ENCODE results near the gene RBKS. TPM values are rescaled to one million over a fixed set of nuclear protein-coding genes. Genes with fewer than 3 reads are reported as not detected.

The RBKS gene
- total and polyA plus RNA-seq, 2 of the 8 experiments (the other 6 are each of a cell fraction or from before 2014, with no cell fraction given), result 1.1 to 1.5 TPM

- H3K14ac ChIP-seq (ENCODE audit: insufficient read length), result no peak overlapping the region
- H3K18ac ChIP-seq (ENCODE audit: extremely low read depth, low read length), result no peak overlapping the region
- no peak overlapping the region for H2AK5ac ChIP-seq (ENCODE audit: low read depth, low read length)
- no peaks in the 10 kb centered on the region for H3K27me3 ChIP-seq (replicated peaks in 1 of 4; ENCODE audit: control insufficient read depth in 3 of 4, extremely low read depth in 1 of 4, insufficient read depth in 3 of 4, low read length in 3 of 4)
- peaks cover 0 to 20% (median 3%) of the 10 kb centered on the region in 4 experiments; a peak in 4 of 8 replicates for H3K36me3 ChIP-seq (ENCODE audit: control insufficient read depth in 2 of 4, insufficient read depth in 4 of 4, low read length in 3 of 4)
- no peak overlapping the region for H2AFZ ChIP-seq (ENCODE audit: low read length)
- H4K91ac ChIP-seq (replicated peaks; ENCODE audit: insufficient read length, low read length), result no peak overlapping the region
- H2BK5ac ChIP-seq (ENCODE audit: low read depth, low read length), result no peak overlapping the region
- no peak overlapping the region for H3K4me3 ChIP-seq (ENCODE audit: extremely low read depth in 1 of 4, insufficient read depth in 2 of 4, low read depth in 3 of 4, low read length in 4 of 4)
- 91% methylated on average over 3 of the region's 3 CpGs; no CpG with 5 or more reads in 1 of the 2 experiments for WGBS, 2 experiments (ENCODE audit: extremely low coverage in 1 of 2, insufficient coverage in 1 of 2, insufficient read length in 1 of 2, insufficient replicate concordance in 2 of 2, low coverage in 1 of 2, low lambda C conversion rate in 2 of 2, missing lambda C conversion rate in 1 of 2)
- peak in 1 of 2 experiments; percentile 3 for DNase-seq (ENCODE audit: low read depth in 1 of 2, low spot score in 2 of 2)
- peaks cover 12% of the 10 kb centered on the region for H3K79me1 ChIP-seq (ENCODE audit: low read depth, low read length)
- no peaks in the 10 kb centered on the region; a peak in 2 of 7 replicates for H3K4me1 ChIP-seq (replicated peaks in 1 of 4; ENCODE audit: control insufficient read depth in 3 of 4, insufficient read depth in 4 of 4, low read length in 3 of 4)
- no peak overlapping the region for H3K27ac ChIP-seq (ENCODE audit: low read depth, low read length)
- no peak overlapping the region for H3K4ac ChIP-seq (replicated peaks; ENCODE audit: insufficient read length, low read depth, low read length)
- no peaks in the 10 kb centered on the region; the same call in 1 of the 2 replicates for H3K23me2 ChIP-seq (ENCODE audit: low read depth, low read length)
- H2BK20ac ChIP-seq (ENCODE audit: low read length), result no peak overlapping the region
- H2BK120ac ChIP-seq (replicated peaks; ENCODE audit: low read depth, low read length), result no peak overlapping the region
- peaks cover 10 to 62% of the 10 kb centered on the region in 2 experiments for H3K79me2 ChIP-seq (ENCODE audit: control insufficient read depth in 1 of 2, insufficient read depth in 2 of 2, low read length in 2 of 2)
- H2BK15ac ChIP-seq (ENCODE audit: low read length), result no peak overlapping the region
- no peak for FAIRE-seq
- H4K20me1 ChIP-seq (replicated peaks in 1 of 2; ENCODE audit: control insufficient read depth in 1 of 2, insufficient read depth in 2 of 2, low read length in 2 of 2), result peaks cover 0 to 5% of the 10 kb centered on the region in 2 experiments
- no peaks in the 10 kb centered on the region for H3K9me3 ChIP-seq (ENCODE audit: insufficient read depth in 2 of 2, low read depth in 1 of 2, low read length in 1 of 2)
- no peak overlapping the region for H3K56ac ChIP-seq (replicated peaks; ENCODE audit: insufficient read length, low read depth, low read length)
- H3K23ac ChIP-seq (ENCODE audit: insufficient read length), result no peak overlapping the region
- no peak overlapping the region for H3K4me2 ChIP-seq (ENCODE audit: insufficient read depth in 1 of 2, low read depth in 2 of 2, low read length in 2 of 2)
- ChIA-PET CTCF (ENCODE audit: partially characterized antibody) (interaction anchor here (0.6 to 1.4 kb wide), 7 partner anchors 10 to 386 kb away, joined by 3 to 5 read pairs (median 3); no protein-coding TSS in a partner anchor), POLR2A (ENCODE audit: partially characterized antibody) (interaction anchor here (1.0 to 1.1 kb wide), 2 partner anchors 24 to 29 kb away, joined by 3 read pairs; no protein-coding TSS in a partner anchor)
- H4K5ac ChIP-seq (ENCODE audit: insufficient read length, low read depth, low read length), result no peak overlapping the region
- H2BK12ac ChIP-seq (ENCODE audit: low read depth, low read length), result no peak overlapping the region
- no peak overlapping the region for H4K8ac ChIP-seq (ENCODE audit: extremely low read depth, insufficient read depth, low read length)
- no peak overlapping the region for H3K9ac ChIP-seq (replicated peaks in 1 of 4; ENCODE audit: extremely low read depth in 1 of 4, low read depth in 3 of 4, low read length in 3 of 4)
- TF ChIP-seq KDM4A (IDR thresholded peaks at IDR 0.05; ENCODE audit: low read depth, low read length, severe bottlenecking), result no peak
- no peak for TF ChIP-seq CBX8 (IDR thresholded peaks at IDR 0.05; ENCODE audit: borderline replicate concordance, low read depth, low read length)
- no peak for TF ChIP-seq GABPA (IDR thresholded peaks at IDR 0.05; ENCODE audit: borderline replicate concordance, insufficient read depth, low read length)
Observed at GRCh38 chr2:27776696-27777095, 113.5 kb downstream of the RBKS start.

Measured in H1 (cell line).